SU-DHL-6 (cell line): ENCODE data around the gene DNER.

ENCODE experiments used
- H2AFZ ChIP-seq: fragments of 200-600 bp; sonication (generic); 2 replicates; pipeline ENCODE4 v1.6.1; 2014; ENCODE audit warnings: low read depth, mild to moderate bottlenecking, moderate library complexity, mixed read lengths, antibody characterized with exemption, low read length; ENCODE audit not compliant: severe bottlenecking
- H3F3A ChIP-seq: fragments of 200-600 bp; shearing (Covaris generic); 2 replicates; pipeline ENCODE4 v1.6.0; 2016; ENCODE audit warnings: antibody characterized with exemption, mild to moderate bottlenecking; ENCODE audit not compliant: insufficient read depth
- H3K27ac ChIP-seq: fragments of 200-600 bp; sonication (generic); 2 replicates; pipeline ENCODE4 v1.5.1; 2016; ENCODE audit warnings: low read depth, mild to moderate bottlenecking, low read length, moderate library complexity, mixed read lengths
- H3K27me3 ChIP-seq: fragments of 200-600 bp; sonication (generic), shearing (Covaris generic); 2 replicates; pipeline ENCODE4 v1.6.0; 2014; ENCODE audit warnings: mild to moderate bottlenecking, low read length
- H3K36me3 ChIP-seq: fragments of 200-600 bp; sonication (generic); 2 replicates; pipeline ENCODE4 v1.6.1; 2014; ENCODE audit warnings: mild to moderate bottlenecking, low read length, mixed read lengths
- H3K4me2 ChIP-seq: fragments of 300-600, 200-600 bp; shearing (Covaris generic), sonication (generic); 2 replicates; pipeline ENCODE4 v1.6.0; 2014; ENCODE audit warnings: low read length, low read depth, mild to moderate bottlenecking; ENCODE audit not compliant: poor library complexity, severe bottlenecking
- H3K4me3 ChIP-seq: fragments of 200-600 bp; sonication (generic); 2 replicates; pipeline ENCODE4 v1.5.1; 2014; ENCODE audit warnings: antibody characterized with exemption, low read length, mild to moderate bottlenecking, mixed read lengths; ENCODE audit not compliant: insufficient read depth, poor library complexity, severe bottlenecking
- H3K79me2 ChIP-seq: fragments of 200-600 bp; sonication (generic); 2 replicates; pipeline ENCODE4 v1.6.1; 2014; ENCODE audit warnings: mild to moderate bottlenecking, low read length, moderate library complexity; ENCODE audit not compliant: insufficient read depth
- H3K9ac ChIP-seq: fragments of 200-600 bp; sonication (generic); 2 replicates; pipeline ENCODE4 v1.7.0; 2014; ENCODE audit warnings: mild to moderate bottlenecking, low read length
- H3K9me2 ChIP-seq: fragments of 200-600 bp; sonication (generic); replicated peaks from 2 replicates; pipeline ENCODE4 v1.6.1; 2014; ENCODE audit warnings: low read length; ENCODE audit not compliant: insufficient read depth
- H3K9me3 ChIP-seq: fragments of 200-600 bp; sonication (generic); 2 replicates; pipeline ENCODE4 v1.6.1; 2014; ENCODE audit warnings: low read length, mixed read lengths; ENCODE audit not compliant: insufficient read depth
- H4K20me1 ChIP-seq: fragments of 200-600 bp; sonication (generic); 2 replicates; pipeline ENCODE4 v1.6.1; 2014; ENCODE audit warnings: low read depth, mild to moderate bottlenecking, antibody characterized with exemption, low read length, moderate library complexity, mixed read lengths
- EZH2phosphoT487 ChIP-seq: fragments of 200-600 bp; sonication (generic), shearing (Covaris generic); conservative IDR thresholded peaks from 2 replicates; pipeline ENCODE4 v1.6.1; 2018; ENCODE audit warnings: mild to moderate bottlenecking, antibody characterized with exemption, low read length, moderate library complexity, mixed read lengths
- TF ChIP-seq, protein P1 (sequence below): fragments of 200-600 bp; sonication (generic); IDR thresholded peaks from one replicate; pipeline ENCODE4 v1.5.1; 2017; ENCODE audit warnings: antibody characterized with exemption, mild to moderate bottlenecking, low read length, moderate library complexity; ENCODE audit not compliant: insufficient read depth, poor library complexity, severe bottlenecking

Gene DNER

GRCh38 chr2:229524799-229525198 lies 189.6 kb downstream of the DNER start:
- no peak for TF ChIP-seq EZH2phosphoT487
- TF ChIP-seq, protein P1, sequence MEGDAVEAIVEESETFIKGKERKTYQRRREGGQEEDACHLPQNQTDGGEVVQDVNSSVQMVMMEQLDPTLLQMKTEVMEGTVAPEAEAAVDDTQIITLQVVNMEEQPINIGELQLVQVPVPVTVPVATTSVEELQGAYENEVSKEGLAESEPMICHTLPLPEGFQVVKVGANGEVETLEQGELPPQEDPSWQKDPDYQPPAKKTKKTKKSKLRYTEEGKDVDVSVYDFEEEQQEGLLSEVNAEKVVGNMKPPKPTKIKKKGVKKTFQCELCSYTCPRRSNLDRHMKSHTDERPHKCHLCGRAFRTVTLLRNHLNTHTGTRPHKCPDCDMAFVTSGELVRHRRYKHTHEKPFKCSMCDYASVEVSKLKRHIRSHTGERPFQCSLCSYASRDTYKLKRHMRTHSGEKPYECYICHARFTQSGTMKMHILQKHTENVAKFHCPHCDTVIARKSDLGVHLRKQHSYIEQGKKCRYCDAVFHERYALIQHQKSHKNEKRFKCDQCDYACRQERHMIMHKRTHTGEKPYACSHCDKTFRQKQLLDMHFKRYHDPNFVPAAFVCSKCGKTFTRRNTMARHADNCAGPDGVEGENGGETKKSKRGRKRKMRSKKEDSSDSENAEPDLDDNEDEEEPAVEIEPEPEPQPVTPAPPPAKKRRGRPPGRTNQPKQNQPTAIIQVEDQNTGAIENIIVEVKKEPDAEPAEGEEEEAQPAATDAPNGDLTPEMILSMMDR, result no peak
- no peaks in the 10 kb centered on the region for H3K9me3 ChIP-seq
- no peak overlapping the region for H3K4me3 ChIP-seq

GRCh38 chr2:229523663-229524062 lies 190.7 kb downstream of the DNER start:
- no peaks in the 10 kb centered on the region for H3F3A ChIP-seq
- no peak overlapping the region for H3K27ac ChIP-seq
- H4K20me1 ChIP-seq, result no peaks in the 10 kb centered on the region
- TF ChIP-seq EZH2phosphoT487, result no peak
- TF ChIP-seq, protein P1, result no peak
- H3K27me3 ChIP-seq, result no peaks in the 10 kb centered on the region
- H3K4me3 ChIP-seq, result no peak overlapping the region
- H3K9me2 ChIP-seq, result no peaks in the 10 kb centered on the region
- H3K9ac ChIP-seq, result no peak overlapping the region
- H3K79me2 ChIP-seq, result no peaks in the 10 kb centered on the region
- no peaks in the 10 kb centered on the region for H3K9me3 ChIP-seq
- H2AFZ ChIP-seq, result no peak overlapping the region
- no peaks in the 10 kb centered on the region for H3K36me3 ChIP-seq
- no peak overlapping the region for H3K4me2 ChIP-seq

More at GRCh38 chr2:229524799-229525198, 189.6 kb downstream of the DNER start:
- Histone ChIP-seq H3K79me2 (no peaks in the 10 kb centered on the region), H4K20me1 (no peaks in the 10 kb centered on the region), H3F3A (no peaks in the 10 kb centered on the region), H3K27me3 (no peaks in the 10 kb centered on the region), H3K36me3 (no peaks in the 10 kb centered on the region), H3K27ac (no peak overlapping the region), H2AFZ (no peak overlapping the region), H3K9me2 (no peaks in the 10 kb centered on the region), H3K9ac (no peak overlapping the region), H3K4me2 (no peak overlapping the region)

GRCh38 chr2:229521576-229521975 lies 192.8 kb downstream of the DNER start:
- no peaks in the 10 kb centered on the region for H3K9me3 ChIP-seq
- H4K20me1 ChIP-seq, result no peaks in the 10 kb centered on the region
- no peaks in the 10 kb centered on the region for H3K27me3 ChIP-seq
- no peak overlapping the region for H2AFZ ChIP-seq
- no peak overlapping the region for H3K4me3 ChIP-seq
- TF ChIP-seq, protein P1, result no peak
- no peak for TF ChIP-seq EZH2phosphoT487
- no peak overlapping the region for H3K27ac ChIP-seq
- H3F3A ChIP-seq, result no peaks in the 10 kb centered on the region
- H3K79me2 ChIP-seq, result no peaks in the 10 kb centered on the region
- no peaks in the 10 kb centered on the region for H3K9me2 ChIP-seq
- no peaks in the 10 kb centered on the region for H3K36me3 ChIP-seq
- H3K9ac ChIP-seq, result no peak overlapping the region
- no peak overlapping the region for H3K4me2 ChIP-seq

DNA sequence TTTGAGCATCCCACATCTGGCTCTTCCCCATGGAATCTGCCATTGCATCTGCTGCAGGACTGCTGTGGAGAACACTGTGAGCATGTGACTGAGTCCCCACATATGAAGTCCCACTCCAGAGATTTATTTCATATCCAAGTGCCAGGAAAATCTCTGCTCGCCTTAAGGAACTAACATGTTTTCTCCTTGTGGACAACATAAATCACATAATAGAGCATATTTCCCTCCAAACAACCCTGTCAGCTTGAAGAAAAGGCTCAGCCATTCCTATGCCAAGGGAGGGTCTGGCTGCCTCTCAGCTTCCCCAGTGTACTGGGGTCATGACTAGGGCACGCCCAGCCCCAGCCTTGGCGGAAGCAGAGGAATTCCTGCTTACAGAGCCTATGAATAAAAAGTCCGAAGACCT lies 193.7 kb downstream of the DNER start:
- Histone ChIP-seq H3K79me2 (no peaks in the 10 kb centered on the region), H3K27ac (no peak overlapping the region), H4K20me1 (no peaks in the 10 kb centered on the region), H3K9ac (no peak overlapping the region), H3K9me3 (no peaks in the 10 kb centered on the region), H3K36me3 (no peaks in the 10 kb centered on the region), H3F3A (no peaks in the 10 kb centered on the region), H3K4me3 (no peak overlapping the region), H3K4me2 (no peak overlapping the region), H3K9me2 (no peaks in the 10 kb centered on the region), H3K27me3 (no peaks in the 10 kb centered on the region), H2AFZ (no peak overlapping the region)
- TF ChIP-seq, protein P1, result no peak
- no peak for TF ChIP-seq EZH2phosphoT487
